Vagina (tissue), 2 donors: ENCODE data around the gene ANKRD52.

Experiments
- POLR2A ChIP-seq, 2 donors: fragments of 450-650 bp; IDR thresholded peaks; one replicate each; pipeline ENCODE4 v1.6.1; 2017; ENCODE audit warnings: antibody characterized with exemption in 2 of 2, mild to moderate bottlenecking in 2 of 2, moderate library complexity in 2 of 2
- TF ChIP-seq, protein P1 (sequence below), 3 experiments: fragments of 450-650 bp in 2 of 3; fragments of 200-600 bp in 1 of 3; sonication (generic) in 1 of 3; IDR thresholded peaks; one replicate each; pipeline ENCODE4 v1.5.1; 2017 to 2019; ENCODE audit warnings: antibody characterized with exemption in 3 of 3, mild to moderate bottlenecking in 2 of 3, moderate library complexity in 2 of 3

DNA sequence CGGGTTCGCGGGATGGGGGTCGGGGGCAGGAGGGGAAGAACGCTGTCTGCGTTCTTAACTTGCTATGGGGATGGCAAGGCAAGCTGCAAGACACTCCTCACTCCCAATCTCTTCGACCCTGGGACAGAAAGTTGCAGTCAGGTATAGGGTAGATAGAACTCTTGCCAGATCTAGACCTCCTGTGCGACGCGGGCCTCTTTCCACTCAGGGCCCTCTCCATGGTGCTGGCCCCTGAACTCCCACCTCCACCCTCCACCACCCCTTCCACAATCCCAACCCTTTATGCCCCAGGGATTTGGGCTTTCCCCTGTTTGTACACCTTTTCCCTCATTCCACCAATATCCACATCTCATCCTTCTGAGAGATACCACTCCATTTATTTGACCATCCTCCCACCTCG, 33.2 kb downstream of the ANKRD52 start:
- TF ChIP-seq, protein P1, sequence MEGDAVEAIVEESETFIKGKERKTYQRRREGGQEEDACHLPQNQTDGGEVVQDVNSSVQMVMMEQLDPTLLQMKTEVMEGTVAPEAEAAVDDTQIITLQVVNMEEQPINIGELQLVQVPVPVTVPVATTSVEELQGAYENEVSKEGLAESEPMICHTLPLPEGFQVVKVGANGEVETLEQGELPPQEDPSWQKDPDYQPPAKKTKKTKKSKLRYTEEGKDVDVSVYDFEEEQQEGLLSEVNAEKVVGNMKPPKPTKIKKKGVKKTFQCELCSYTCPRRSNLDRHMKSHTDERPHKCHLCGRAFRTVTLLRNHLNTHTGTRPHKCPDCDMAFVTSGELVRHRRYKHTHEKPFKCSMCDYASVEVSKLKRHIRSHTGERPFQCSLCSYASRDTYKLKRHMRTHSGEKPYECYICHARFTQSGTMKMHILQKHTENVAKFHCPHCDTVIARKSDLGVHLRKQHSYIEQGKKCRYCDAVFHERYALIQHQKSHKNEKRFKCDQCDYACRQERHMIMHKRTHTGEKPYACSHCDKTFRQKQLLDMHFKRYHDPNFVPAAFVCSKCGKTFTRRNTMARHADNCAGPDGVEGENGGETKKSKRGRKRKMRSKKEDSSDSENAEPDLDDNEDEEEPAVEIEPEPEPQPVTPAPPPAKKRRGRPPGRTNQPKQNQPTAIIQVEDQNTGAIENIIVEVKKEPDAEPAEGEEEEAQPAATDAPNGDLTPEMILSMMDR (IDR thresholded peaks at IDR 0.05), result no peak
- TF ChIP-seq POLR2A (IDR thresholded peaks at IDR 0.05), result no peak
